PC-3 (cell line): Measurements from ENCODE around the gene SH2D2A. TPM values are rescaled to one million over a fixed set of nuclear protein-coding genes. Genes with fewer than 3 reads are reported as not detected.
A peak's percentile ranks its signal among the peaks of the same experiment; 100 is the strongest.
"Not testable (repeated sequence)": the region's sequence is repeated elsewhere in the genome, so short reads cannot be mapped to it uniquely, and the experiment has no call there.

Source experiments
- ATAC-seq: fragments of 200-7000 bp; cut with Tn5 transposase; 2 replicates; pipeline ENCODE4 v1.9.1; 2020; ENCODE audit warnings: mild to moderate bottlenecking, moderate library complexity
- BruUV-seq: library from RNA; stranded (reverse); fragments of 400-500 nt; replicated peaks from 2 replicates; lab custom pipeline; 2021; lab: Mats Ljungman, UMichigan
- CTCF ChIA-PET: fragments of 300-600 bp; sonication (Branson Sonifier 250); formaldehyde crosslinking; loops from one replicate; lab custom pipeline; 2022; ENCODE audit warnings: antibody characterized with exemption; lab: Charles Lee
- POLR2A ChIA-PET: fragments of 300-600 bp; sonication (Branson Sonifier 250); formaldehyde crosslinking; loops from one replicate; lab custom pipeline; 2022; ENCODE audit warnings: antibody characterized with exemption; ENCODE audit not compliant: unreplicated experiment; lab: Charles Lee
- DNase-seq: peaks from one replicate; pipeline ENCODE4 v3.0.0-alpha.2; 2015
- H2AFZ ChIP-seq: fragments of 300-600 bp; sonication (generic); 2 replicates; pipeline ENCODE4 v1.6.0; 2016; ENCODE audit warnings: antibody characterized with exemption, low read length
- H3F3A ChIP-seq: fragments of 300-600 bp; sonication (generic); one replicate; pipeline ENCODE4 v1.6.0; 2017; ENCODE audit warnings: antibody characterized with exemption, low read length, control low read depth, mild to moderate bottlenecking; ENCODE audit not compliant: unreplicated experiment
- H3K27ac ChIP-seq: fragments of 300-600 bp; sonication (generic); 2 replicates; pipeline ENCODE4 v1.5.1; 2016; ENCODE audit warnings: mild to moderate bottlenecking, low read length
- H3K27me3 ChIP-seq: fragments of 300-600 bp; sonication (generic); 2 replicates; pipeline ENCODE4 v1.6.1; 2016; ENCODE audit warnings: low read length, mixed read lengths
- H3K36me3 ChIP-seq: fragments of 300-600 bp; sonication (generic); 2 replicates; pipeline ENCODE4 v1.6.1; 2016; ENCODE audit warnings: low read depth, mixed run types, low read length, mixed read lengths
- H3K4me1 ChIP-seq: fragments of 300-600 bp; sonication (generic); 2 replicates; pipeline ENCODE4 v1.5.1; 2016; ENCODE audit warnings: low read length; ENCODE audit not compliant: insufficient read depth
- H3K4me2 ChIP-seq: fragments of 300-600 bp; sonication (generic); 2 replicates; pipeline ENCODE4 v1.6.0; 2016; ENCODE audit warnings: low read length
- H3K4me3 ChIP-seq: fragments of 300-600 bp; sonication (generic); 2 replicates; pipeline ENCODE4 v1.5.1; 2016; ENCODE audit warnings: mild to moderate bottlenecking, low read length, mixed read lengths
- H3K79me2 ChIP-seq: fragments of 300-600 bp; sonication (generic); 2 replicates; pipeline ENCODE4 v1.6.1; 2017; ENCODE audit warnings: low read length, mixed read lengths
- H3K9ac ChIP-seq: fragments of 300-600 bp; sonication (generic); 2 replicates; pipeline ENCODE4 v1.6.0; 2016; ENCODE audit warnings: mild to moderate bottlenecking, low read length
- H3K9me2 ChIP-seq: fragments of 300-600 bp; sonication (generic); replicated peaks from 2 replicates; pipeline ENCODE4 v1.6.1; 2016; ENCODE audit warnings: mixed run types, low read length, mixed read lengths
- H3K9me3 ChIP-seq: fragments of 300-600 bp; sonication (generic); 2 replicates; pipeline ENCODE4 v1.6.1; 2016; ENCODE audit warnings: low read length, mixed read lengths
- H4K20me1 ChIP-seq: fragments of 300-600 bp; sonication (generic); 2 replicates; pipeline ENCODE4 v1.6.1; 2016; ENCODE audit warnings: low read length, mixed read lengths
- CTCF ChIP-seq: fragments of 300-600 bp; sonication (generic); conservative IDR thresholded peaks from 2 replicates; pipeline ENCODE4 v1.5.1; 2017; ENCODE audit warnings: antibody characterized with exemption, low read depth, mild to moderate bottlenecking, low read length
- EZH2 ChIP-seq: fragments of 300-600 bp; sonication (generic); IDR thresholded peaks from one replicate; pipeline ENCODE4 v1.6.1; 2017; ENCODE audit warnings: antibody characterized with exemption, mild to moderate bottlenecking, low read length; ENCODE audit not compliant: unreplicated experiment
- EZH2phosphoT487 ChIP-seq: fragments of 300-600 bp; sonication (generic); IDR thresholded peaks from 2 replicates; pipeline ENCODE4 v1.6.1; 2018; ENCODE audit warnings: mild to moderate bottlenecking, antibody characterized with exemption, low read length, borderline replicate concordance
- intact Hi-C: fragments of 100-400 bp; cut with micrococcal nuclease; formaldehyde crosslinking; loops from 2 replicates; pipeline ENCODE4 v1.9.0; 2023
- total RNA-seq: library from RNA; depleted of rRNA; stranded (reverse); fragments of >200 nt; gene quantifications from 2 replicates; pipeline ENCODE4 v1.2.3, GENCODE V29; 2014

The SH2D2A gene
- total RNA-seq, 1 experiment from 2014 or later = 6.9 TPM

- BruUV-seq = no TSS peak
- Histone ChIP-seq H3K27me3 (no peaks in the 10 kb centered on the region), H3K9ac (no peak overlapping the region; the same call in 1 of the 2 replicates), H3K9me2 (no peaks in the 10 kb centered on the region), H2AFZ (peak overlapping the region; percentile 91; the same call in 1 of the 2 replicates), H3F3A (no peaks in the 10 kb centered on the region), H3K4me3 (peak overlapping the region; percentile 74), H3K9me3 (no peaks in the 10 kb centered on the region), H3K4me1 (peaks cover 24% of the 10 kb centered on the region), H3K36me3 (peaks cover 3% of the 10 kb centered on the region), H3K4me2 (peak overlapping the region; percentile 96), H3K27ac (no peak overlapping the region), H3K79me2 (peaks cover 42% of the 10 kb centered on the region), H4K20me1 (peaks cover 4% of the 10 kb centered on the region; the same call in 1 of the 2 replicates)
- intact Hi-C loops = no loop called here
- POLR2A ChIA-PET = no interaction called here
- ATAC-seq = no peak
- CTCF ChIA-PET = no interaction called here
- no peak for TF ChIP-seq CTCF
- no peak for TF ChIP-seq EZH2
- no peak for TF ChIP-seq EZH2phosphoT487
- no peak for DNase-seq
Observed at GRCh38 chr1:156765666-156766065, 51.0 kb downstream of the SH2D2A start.

- DNase-seq, ATAC-seq, CTCF ChIA-PET, H3K9me2 ChIP-seq, H3K36me3 ChIP-seq, H3K4me2 ChIP-seq, POLR2A ChIA-PET, H3F3A ChIP-seq, H2AFZ ChIP-seq, H3K9ac ChIP-seq, BruUV-seq, H3K9me3 ChIP-seq, H3K27ac ChIP-seq, H3K4me3 ChIP-seq, H4K20me1 ChIP-seq, intact Hi-C loops, H3K27me3 ChIP-seq: not testable (repeated sequence)
- H3K79me2 ChIP-seq = peaks cover 36% of the 10 kb centered on the region
- peaks cover 20% of the 10 kb centered on the region for H3K4me1 ChIP-seq
Observed at GRCh38 chr1:156765136-156765535, 51.5 kb downstream of the SH2D2A start.

GRCh38 chr1:156760796-156761104 lies 55.9 kb downstream of the SH2D2A start:
- no peak overlapping the region for H3K4me3 ChIP-seq
- H3K27me3 ChIP-seq = no peaks in the 10 kb centered on the region
- ChIA-PET CTCF (no interaction called here), POLR2A (no interaction called here)
- H3K79me2 ChIP-seq = peaks cover 2% of the 10 kb centered on the region
- no peak overlapping the region for H2AFZ ChIP-seq
- H3F3A ChIP-seq = no peaks in the 10 kb centered on the region
- TF ChIP-seq CTCF (no peak), EZH2phosphoT487 (no peak), EZH2 (no peak)
- intact Hi-C loops = no loop called here
- H3K27ac ChIP-seq = no peak overlapping the region
- no peak for DNase-seq
- H3K9me3 ChIP-seq = no peaks in the 10 kb centered on the region
- no peaks in the 10 kb centered on the region for H4K20me1 ChIP-seq
- no peak overlapping the region for H3K9ac ChIP-seq
- no peaks in the 10 kb centered on the region for H3K9me2 ChIP-seq
- no peaks in the 10 kb centered on the region for H3K36me3 ChIP-seq
- ATAC-seq = no peak
- no peak overlapping the region for H3K4me2 ChIP-seq
- H3K4me1 ChIP-seq = peaks cover 1% of the 10 kb centered on the region
- BruUV-seq = no TSS peak
